SHP77 (cell line): ENCODE data around the gene CLPSL2.

Experiments used
- DNase-seq, 2 experiments: peaks; one replicate each; lab custom pipeline; 2025; lab: John Stamatoyannopoulos, UW

Gene CLPSL2

GRCh38 chr6:35787266-35788218 is 11.1 kb downstream of the CLPSL2 start:
- DNase-seq, result no peak

- no peak for DNase-seq
Measured at GRCh38 chr6:35788423-35788982, 12.1 kb downstream of the CLPSL2 start.

GRCh38 chr6:35790683-35791082 is 14.3 kb downstream of the CLPSL2 start:
- no peak for DNase-seq

- DNase-seq, result no peak
Measured at GRCh38 chr6:35794536-35795452, 18.4 kb downstream of the CLPSL2 start.

GRCh38 chr6:35795453-35796071 is 19.2 kb downstream of the CLPSL2 start:
- no peak for DNase-seq

- DNase-seq, result no peak
Measured at GRCh38 chr6:35796236-35796635, 19.8 kb downstream of the CLPSL2 start.

GRCh38 chr6:35797837-35798526 is 21.6 kb downstream of the CLPSL2 start:
- no peak for DNase-seq

GRCh38 chr6:35798706-35799105 is 22.3 kb downstream of the CLPSL2 start:
- no peak for DNase-seq

GRCh38 chr6:35801148-35801547 is 24.8 kb downstream of the CLPSL2 start:
- DNase-seq, result no peak

- DNase-seq, result peak; percentile 47 to 83
Measured at GRCh38 chr6:35804996-35805736, 28.8 kb downstream of the CLPSL2 start, which contains the start of gene LHFPL5. Gene LHFPL5 (plus strand): TSS chr6:35805352. CDS start chr6:35805671, 319 bp downstream.

- peak; percentile 68 to 79 for DNase-seq
Measured at GRCh38 chr6:35808688-35809087, 32.3 kb downstream of the CLPSL2 start.

- DNase-seq, result no peak
Measured at GRCh38 chr6:35809809-35810208, 33.4 kb downstream of the CLPSL2 start.

- DNase-seq, result peak; percentile 85 to 86
Measured at GRCh38 chr6:35810971-35811698, 34.7 kb downstream of the CLPSL2 start.

GRCh38 chr6:35811699-35811995 is 35.2 kb downstream of the CLPSL2 start:
- no peak for DNase-seq

- no peak for DNase-seq
Measured at GRCh38 chr6:35817515-35817914, 41.1 kb downstream of the CLPSL2 start.

GRCh38 chr6:35823601-35824000 is 47.2 kb downstream of the CLPSL2 start:
- DNase-seq, result no peak

- no peak for DNase-seq
Measured at GRCh38 chr6:35824552-35825192, 48.3 kb downstream of the CLPSL2 start.
